ENCODE results near the gene ADAM19.

ADAM19 gene

DNA sequence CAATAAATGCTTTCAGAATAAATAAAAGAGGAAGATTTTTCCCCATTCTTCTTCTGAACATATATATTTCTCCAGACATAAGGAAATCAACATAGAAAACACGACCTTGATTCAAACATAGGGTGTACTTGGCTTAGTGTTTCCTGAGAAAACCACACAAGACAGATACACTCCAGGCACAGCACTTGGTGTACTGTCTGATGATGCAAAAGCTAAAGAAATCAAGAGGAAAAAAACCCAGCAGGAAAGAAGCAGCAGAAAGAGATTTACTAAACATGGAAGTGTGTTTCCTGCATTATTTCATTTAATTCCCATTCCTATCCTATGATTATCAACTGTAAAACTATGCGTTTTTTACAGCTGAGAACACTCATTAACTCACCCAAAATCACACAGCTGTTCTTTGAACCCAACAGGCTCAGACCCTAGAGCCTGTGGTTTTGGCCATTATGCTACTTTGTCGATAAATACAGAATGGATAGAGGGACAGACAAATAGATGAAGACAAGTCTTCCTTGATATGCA is 69.4 kb downstream of the ADAM19 start:
- TF ChIP-seq, protein P1, sequence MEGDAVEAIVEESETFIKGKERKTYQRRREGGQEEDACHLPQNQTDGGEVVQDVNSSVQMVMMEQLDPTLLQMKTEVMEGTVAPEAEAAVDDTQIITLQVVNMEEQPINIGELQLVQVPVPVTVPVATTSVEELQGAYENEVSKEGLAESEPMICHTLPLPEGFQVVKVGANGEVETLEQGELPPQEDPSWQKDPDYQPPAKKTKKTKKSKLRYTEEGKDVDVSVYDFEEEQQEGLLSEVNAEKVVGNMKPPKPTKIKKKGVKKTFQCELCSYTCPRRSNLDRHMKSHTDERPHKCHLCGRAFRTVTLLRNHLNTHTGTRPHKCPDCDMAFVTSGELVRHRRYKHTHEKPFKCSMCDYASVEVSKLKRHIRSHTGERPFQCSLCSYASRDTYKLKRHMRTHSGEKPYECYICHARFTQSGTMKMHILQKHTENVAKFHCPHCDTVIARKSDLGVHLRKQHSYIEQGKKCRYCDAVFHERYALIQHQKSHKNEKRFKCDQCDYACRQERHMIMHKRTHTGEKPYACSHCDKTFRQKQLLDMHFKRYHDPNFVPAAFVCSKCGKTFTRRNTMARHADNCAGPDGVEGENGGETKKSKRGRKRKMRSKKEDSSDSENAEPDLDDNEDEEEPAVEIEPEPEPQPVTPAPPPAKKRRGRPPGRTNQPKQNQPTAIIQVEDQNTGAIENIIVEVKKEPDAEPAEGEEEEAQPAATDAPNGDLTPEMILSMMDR (IDR thresholded peaks at IDR 0.05; ENCODE audit: extremely low read depth, missing control alignments), result no peak
- DNase-seq (ENCODE audit: low spot score), result no peak

DNA sequence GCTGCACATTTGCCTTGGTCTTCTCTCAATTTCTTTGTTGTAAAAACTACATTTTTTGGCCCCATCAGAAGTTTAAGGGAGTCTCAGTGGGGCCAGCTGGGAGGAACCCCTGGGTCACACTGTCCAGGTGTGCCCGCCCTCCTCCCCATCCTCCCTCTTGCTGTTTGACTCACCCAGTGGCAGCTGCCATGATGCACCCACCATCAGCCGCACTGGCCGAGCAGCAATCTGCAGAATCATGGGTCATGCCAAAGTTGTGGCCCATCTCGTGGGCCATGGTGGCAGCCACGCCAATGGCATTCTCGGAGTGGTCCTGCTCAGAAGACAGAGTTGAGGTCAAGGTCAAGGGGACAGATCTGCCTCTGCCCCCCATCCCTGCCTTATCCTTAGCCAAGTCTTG is 70.1 kb downstream of the ADAM19 start:
- DNase-seq (ENCODE audit: low spot score), result no peak
- TF ChIP-seq, protein P1 (IDR thresholded peaks at IDR 0.05; ENCODE audit: extremely low read depth, missing control alignments), result no peak

DNA sequence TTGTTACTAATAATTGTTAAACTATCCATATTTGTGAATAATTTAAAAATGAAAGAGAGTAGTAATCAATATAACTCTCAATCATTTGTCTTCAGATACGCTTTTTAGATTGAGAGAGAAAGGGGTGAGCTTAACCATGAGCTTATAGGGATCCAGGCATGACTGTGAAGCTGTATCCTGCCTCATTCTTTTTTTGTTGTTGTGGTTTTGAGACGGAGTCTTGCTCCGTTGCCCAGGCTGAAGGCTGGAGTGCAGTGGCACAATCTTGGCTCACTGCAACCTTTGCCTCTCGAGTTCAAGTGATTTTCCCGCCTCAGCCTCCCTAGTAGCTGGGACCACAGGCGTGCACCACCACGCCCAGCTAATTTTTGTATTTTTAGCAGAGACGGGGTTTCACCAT is 71.5 kb downstream of the ADAM19 start:
- TF ChIP-seq, protein P1 (IDR thresholded peaks at IDR 0.05; ENCODE audit: extremely low read depth, missing control alignments), result no peak
- no peak for DNase-seq (ENCODE audit: low spot score)

DNA sequence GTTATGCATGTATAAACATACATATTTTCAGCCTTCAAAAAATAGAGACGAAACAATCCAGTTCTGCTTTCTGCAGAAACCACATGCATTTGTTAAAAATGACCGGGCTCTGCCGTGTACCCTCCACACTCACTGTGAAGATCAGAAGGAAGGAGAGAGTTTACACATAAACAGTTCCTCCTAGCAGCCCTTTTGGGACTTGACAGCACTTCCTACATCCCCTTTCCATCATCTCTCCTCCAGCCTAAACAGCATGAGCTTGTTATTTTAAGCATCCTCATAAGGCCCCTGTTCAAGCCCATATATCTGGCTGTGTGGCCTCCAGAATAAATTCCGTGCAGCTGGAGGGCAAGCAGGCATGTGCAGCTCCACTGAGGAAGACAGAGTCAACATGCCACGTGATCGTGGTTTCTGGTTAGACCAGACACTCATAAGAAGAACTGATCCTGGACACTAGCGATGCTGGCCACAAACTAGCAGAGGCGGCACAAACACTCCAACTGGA is 73.4 kb downstream of the ADAM19 start:
- peak; percentile 60 for DNase-seq (ENCODE audit: low spot score)
- TF ChIP-seq, protein P1 (IDR thresholded peaks at IDR 0.05; ENCODE audit: extremely low read depth, missing control alignments), result no peak

DNA sequence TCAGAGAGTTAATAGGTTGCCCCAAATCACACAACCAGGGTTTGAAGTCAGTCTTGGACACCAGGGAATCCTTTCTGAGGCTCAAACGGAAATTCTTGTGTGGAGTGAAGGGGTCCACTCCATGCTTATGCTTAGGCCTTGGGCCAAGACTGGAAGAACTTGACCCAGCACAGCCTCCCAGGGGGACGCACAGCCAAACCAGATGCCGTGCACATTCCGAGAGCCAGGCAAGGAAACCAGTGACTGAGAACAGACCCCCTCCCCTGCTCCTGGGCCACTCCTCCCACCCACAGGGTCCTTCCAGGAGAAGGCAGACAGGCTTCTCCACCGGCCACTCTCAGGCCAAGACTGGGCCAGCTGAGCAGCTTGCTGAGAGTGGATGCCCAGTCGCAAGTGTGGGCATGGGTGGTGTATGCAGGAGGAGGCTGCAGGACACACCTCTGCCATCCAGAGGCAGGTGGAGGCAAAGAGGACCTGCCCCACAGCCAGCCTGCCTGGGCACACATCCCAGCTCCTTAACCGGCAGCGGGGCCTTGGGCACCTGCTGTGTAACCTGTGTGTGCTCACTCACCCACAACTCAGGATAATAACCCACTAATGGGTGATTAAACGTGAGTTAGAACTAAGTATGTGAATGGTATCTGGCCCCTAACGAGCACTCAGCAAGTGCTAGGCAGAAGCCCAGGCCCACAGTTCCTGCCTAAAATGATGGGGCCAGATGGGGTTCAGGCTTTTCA is 77.5 kb downstream of the ADAM19 start:
- no peak for DNase-seq (ENCODE audit: low spot score)
- TF ChIP-seq, protein P1 (IDR thresholded peaks at IDR 0.05; ENCODE audit: extremely low read depth, missing control alignments), result no peak

DNA sequence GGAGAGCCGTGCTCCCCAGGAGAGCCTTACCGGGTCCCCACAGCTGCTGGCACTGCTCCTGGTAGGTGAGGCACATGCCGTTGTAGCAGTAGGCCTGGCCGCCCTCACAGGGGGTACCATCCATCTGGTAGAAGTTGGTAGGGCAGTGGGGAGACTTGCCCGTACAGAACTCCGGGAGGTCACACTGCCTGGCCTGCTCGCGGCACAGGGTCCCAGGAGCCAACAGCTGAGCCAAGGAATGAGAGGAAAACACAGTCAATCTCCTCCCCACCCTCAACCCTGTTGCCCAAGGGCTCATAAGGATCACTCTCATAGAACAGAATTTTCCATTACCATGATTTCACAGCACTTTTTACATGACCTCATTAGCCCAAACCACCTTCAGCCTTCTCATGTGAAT is 78.7 kb downstream of the ADAM19 start:
- no peak for DNase-seq (ENCODE audit: low spot score)
- TF ChIP-seq, protein P1 (IDR thresholded peaks at IDR 0.05; ENCODE audit: extremely low read depth, missing control alignments), result no peak

DNA sequence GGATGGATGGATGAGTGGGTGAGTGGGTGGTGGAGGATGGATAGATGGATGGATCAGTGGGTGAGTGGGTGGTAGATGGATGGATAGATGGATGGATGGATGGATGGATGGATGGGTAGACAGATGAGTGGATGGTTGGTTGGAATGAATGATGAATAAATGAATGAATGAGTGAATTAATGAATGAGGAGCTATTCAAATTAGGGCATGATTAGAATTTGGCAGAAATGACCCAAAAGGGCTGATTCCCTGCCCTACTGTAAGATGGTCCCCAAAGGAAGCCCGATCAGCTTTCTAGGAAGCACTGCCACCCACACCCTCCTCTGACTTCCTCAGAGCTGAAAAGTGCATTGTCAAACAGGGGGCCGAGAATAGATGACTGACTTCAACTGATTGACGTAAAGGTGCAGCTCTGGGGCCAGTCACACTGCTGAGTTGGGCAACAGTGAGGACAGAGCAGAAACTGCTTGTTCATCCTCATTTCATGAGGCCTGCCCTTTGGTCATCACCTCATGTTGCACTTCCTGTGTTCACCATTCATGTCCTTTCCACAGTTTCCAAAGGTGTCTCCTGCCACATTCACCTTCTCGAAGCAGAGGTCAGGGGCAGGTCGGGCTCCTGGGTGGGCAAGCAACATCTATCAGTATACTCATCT is 81.3 kb downstream of the ADAM19 start:
- peak; percentile 36 for DNase-seq (ENCODE audit: low spot score)
- TF ChIP-seq, protein P1 (IDR thresholded peaks at IDR 0.05; ENCODE audit: extremely low read depth, missing control alignments), result no peak

Data from GM20000 (cell line).